Measurements from ENCODE around the gene TMEM178B. TPM values are rescaled to one million over a fixed set of nuclear protein-coding genes. Genes with fewer than 3 reads are reported as not detected.

The TMEM178B gene
- total RNA-seq, 1 donor from 2014 or later: 19.7 TPM

- peaks cover 14% of the 10 kb centered on the region for H3K36me3 Mint-ChIP-seq (ENCODE audit: low read depth)
Measured at GRCh38 chr7:141513720-141514119, 439.9 kb downstream of the TMEM178B start.

GRCh38 chr7:141515941-141516340 lies 442.1 kb downstream of the TMEM178B start:
- Mint-ChIP-seq H3K36me3 (ENCODE audit: low read depth) (peaks cover 14% of the 10 kb centered on the region), H3K27ac (ENCODE audit: unreplicated experiment) (no peak overlapping the region)

More at GRCh38 chr7:141513720-141514119, 439.9 kb downstream of the TMEM178B start:
- Mint-ChIP-seq H3K4me1 (peaks cover 11% of the 10 kb centered on the region), H3K9me3 (peaks cover 11% of the 10 kb centered on the region), H3K27ac (ENCODE audit: unreplicated experiment) (no peak overlapping the region), H3K4me3 (no peak overlapping the region), H3K27me3 (ENCODE audit: low read depth) (peaks cover 51% of the 10 kb centered on the region)
- TF ChIP-seq, protein P1, sequence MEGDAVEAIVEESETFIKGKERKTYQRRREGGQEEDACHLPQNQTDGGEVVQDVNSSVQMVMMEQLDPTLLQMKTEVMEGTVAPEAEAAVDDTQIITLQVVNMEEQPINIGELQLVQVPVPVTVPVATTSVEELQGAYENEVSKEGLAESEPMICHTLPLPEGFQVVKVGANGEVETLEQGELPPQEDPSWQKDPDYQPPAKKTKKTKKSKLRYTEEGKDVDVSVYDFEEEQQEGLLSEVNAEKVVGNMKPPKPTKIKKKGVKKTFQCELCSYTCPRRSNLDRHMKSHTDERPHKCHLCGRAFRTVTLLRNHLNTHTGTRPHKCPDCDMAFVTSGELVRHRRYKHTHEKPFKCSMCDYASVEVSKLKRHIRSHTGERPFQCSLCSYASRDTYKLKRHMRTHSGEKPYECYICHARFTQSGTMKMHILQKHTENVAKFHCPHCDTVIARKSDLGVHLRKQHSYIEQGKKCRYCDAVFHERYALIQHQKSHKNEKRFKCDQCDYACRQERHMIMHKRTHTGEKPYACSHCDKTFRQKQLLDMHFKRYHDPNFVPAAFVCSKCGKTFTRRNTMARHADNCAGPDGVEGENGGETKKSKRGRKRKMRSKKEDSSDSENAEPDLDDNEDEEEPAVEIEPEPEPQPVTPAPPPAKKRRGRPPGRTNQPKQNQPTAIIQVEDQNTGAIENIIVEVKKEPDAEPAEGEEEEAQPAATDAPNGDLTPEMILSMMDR (conservative IDR thresholded peaks at IDR 0.05): no peak
- DNase-seq (ENCODE audit: low read depth, low spot score): no peak

GRCh38 chr7:141519623-141520022 lies 445.8 kb downstream of the TMEM178B start:
- Mint-ChIP-seq H3K27me3 (ENCODE audit: low read depth) (peaks cover 6% of the 10 kb centered on the region), H3K4me3 (no peak overlapping the region), H3K9me3 (peaks cover 4% of the 10 kb centered on the region), H3K4me1 (no peaks in the 10 kb centered on the region), H3K27ac (ENCODE audit: unreplicated experiment) (no peak overlapping the region), H3K36me3 (ENCODE audit: low read depth) (peaks cover 2% of the 10 kb centered on the region)
- TF ChIP-seq, protein P1 (conservative IDR thresholded peaks at IDR 0.05): no peak
- no peak for DNase-seq (ENCODE audit: low read depth, low spot score)

More at GRCh38 chr7:141515941-141516340, 442.1 kb downstream of the TMEM178B start:
- no peak for DNase-seq (ENCODE audit: low read depth, low spot score)
- Mint-ChIP-seq H3K4me1 (peaks cover 8% of the 10 kb centered on the region), H3K27me3 (ENCODE audit: low read depth) (peaks cover 39% of the 10 kb centered on the region), H3K4me3 (no peak overlapping the region), H3K9me3 (peaks cover 6% of the 10 kb centered on the region)
- TF ChIP-seq, protein P1 (conservative IDR thresholded peaks at IDR 0.05): no peak

GRCh38 chr7:141522657-141523342 lies 448.9 kb downstream of the TMEM178B start:
- Mint-ChIP-seq H3K36me3 (ENCODE audit: low read depth) (no peaks in the 10 kb centered on the region), H3K27ac (ENCODE audit: unreplicated experiment) (no peak overlapping the region), H3K27me3 (ENCODE audit: low read depth) (no peaks in the 10 kb centered on the region), H3K9me3 (no peaks in the 10 kb centered on the region), H3K4me3 (no peak overlapping the region), H3K4me1 (no peaks in the 10 kb centered on the region)
- no peak for DNase-seq (ENCODE audit: low read depth, low spot score)
- TF ChIP-seq, protein P1 (conservative IDR thresholded peaks at IDR 0.05): no peak

DNA sequence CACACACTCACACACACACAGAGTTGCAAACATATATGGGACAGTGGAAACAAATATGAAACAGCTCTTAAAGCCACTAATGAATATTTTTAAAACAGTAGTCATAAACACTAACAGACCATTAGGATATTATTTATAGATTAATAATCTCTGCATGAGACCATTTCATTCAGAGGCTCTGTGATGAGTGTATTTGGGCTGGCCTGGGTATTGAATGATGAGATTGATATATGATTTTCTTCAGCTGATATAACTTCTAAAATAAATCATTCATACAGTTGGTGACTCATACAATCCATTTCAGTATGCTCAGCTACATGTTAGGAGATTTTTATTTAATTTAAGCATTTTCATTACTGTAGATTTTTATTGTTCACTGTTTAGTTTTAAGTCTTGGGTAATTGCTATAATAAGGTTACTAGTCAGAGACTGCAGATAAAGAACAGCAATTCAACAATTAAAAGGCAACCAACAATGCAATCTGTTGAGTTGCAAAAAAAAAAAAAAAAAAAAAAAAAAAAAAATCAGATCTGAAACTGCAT lies 452.2 kb downstream of the TMEM178B start:
- Mint-ChIP-seq H3K27ac (ENCODE audit: unreplicated experiment) (no peak overlapping the region), H3K4me3 (no peak overlapping the region), H3K27me3 (ENCODE audit: low read depth) (no peaks in the 10 kb centered on the region), H3K36me3 (ENCODE audit: low read depth) (no peaks in the 10 kb centered on the region), H3K4me1 (no peaks in the 10 kb centered on the region), H3K9me3 (no peaks in the 10 kb centered on the region)
- TF ChIP-seq, protein P1 (conservative IDR thresholded peaks at IDR 0.05): no peak
- DNase-seq (ENCODE audit: low read depth, low spot score): no peak
